Transverse colon (tissue), 4 donors: Measurements from ENCODE around the gene SLC24A3. TPM values are rescaled to one million over a fixed set of nuclear protein-coding genes. Genes with fewer than 3 reads are reported as not detected.

ENCODE experiments used
- DNase-seq: peaks from one replicate; pipeline ENCODE4 v3.0.0-alpha.2; 2019
- H3K27ac ChIP-seq, 4 donors: fragments of 200-600 bp; sonication (generic); 2 replicates each; pipeline ENCODE4 v1.5.1; 2016 to 2018; ENCODE audit warnings: inconsistent platforms in 4 of 4
- H3K27me3 ChIP-seq: fragments of 200-600 bp; sonication (generic); 2 replicates; pipeline ENCODE4 v1.5.1; 2017; ENCODE audit warnings: inconsistent platforms
- H3K36me3 ChIP-seq, 4 donors: fragments of 200-600 bp; sonication (generic); 2 replicates each; pipeline ENCODE4 v1.5.1; 2017 to 2019; ENCODE audit warnings: inconsistent platforms in 4 of 4
- H3K4me1 ChIP-seq, 4 donors: fragments of 200-600 bp; sonication (generic); 2 replicates each; pipeline ENCODE4 v1.5.1; 2017 to 2020; ENCODE audit warnings: inconsistent platforms in 4 of 4
- H3K4me3 ChIP-seq, 4 donors: fragments of 200-600 bp; sonication (generic); 1 replicate in 1 of 4; 2 replicates in 3 of 4; pipeline versions ENCODE4 v1.5.1 to v1.6.1; 2017 to 2019; ENCODE audit warnings: inconsistent platforms in 4 of 4
- H3K9me3 ChIP-seq, 2 donors: fragments of 200-600 bp; sonication (generic); 2 replicates each; pipeline ENCODE4 v1.5.1; 2017 to 2019; ENCODE audit warnings: inconsistent platforms in 2 of 2
- EP300 ChIP-seq: sonication (generic); formaldehyde crosslinking; IDR thresholded peaks from one replicate; pipeline ENCODE4 v1.6.1; 2017; ENCODE audit warnings: antibody characterized with exemption, low read depth
- POLR2A ChIP-seq: fragments of 450-650 bp; IDR thresholded peaks from one replicate; pipeline ENCODE4 v1.6.1; 2016; ENCODE audit warnings: antibody characterized with exemption, mild to moderate bottlenecking, moderate library complexity
- POLR2AphosphoS5 ChIP-seq, 3 donors: sonication (generic); formaldehyde crosslinking; IDR thresholded peaks; one replicate each; pipeline ENCODE4 v1.6.1; 2016; ENCODE audit warnings: antibody characterized with exemption in 3 of 3
- WGBS, 2 donors: methylation state at CpG; one replicate each; pipeline ENCODE4 v1.1.5; 2018; ENCODE audit warnings: low coverage in 1 of 2; 5-methylcytosine and 5-hydroxymethylcytosine counted together
- in situ Hi-C, 4 donors: fragments of 200-750 bp; cut with MboI; loops; one replicate each; pipeline versions ENCODE4 v1.15.0 to v1.15.1; 2017; ENCODE audit warnings: low sequenced_read_pairs in 3 of 4, low pct_ligation_motif_present in 1 of 4, low pct_unique_long_range_greater_than_20kb in 1 of 4
- intact Hi-C: fragments of 100-400 bp; cut with DNase I; formaldehyde crosslinking; loops from one replicate; pipeline ENCODE4 v1.15.1; 2023; ENCODE audit warnings: low total_unique reads
- total RNA-seq, 4 donors: library from RNA; depleted of rRNA; stranded (reverse); fragments of >200 nt; gene quantifications; one replicate each; pipeline ENCODE4 v1.1.0, GENCODE V29; 2016
- TF ChIP-seq, protein P1 (sequence below), 5 experiments: fragments of 200-600 bp in 3 of 5; fragments of 450-650 bp in 2 of 5; sonication (generic) in 3 of 5; IDR thresholded peaks; 1 replicate in 2 of 5; 2 replicates in 3 of 5; pipeline ENCODE4 v1.5.1; 2016 to 2017; ENCODE audit warnings: antibody characterized with exemption in 5 of 5, inconsistent platforms in 3 of 5, mild to moderate bottlenecking in 2 of 5, moderate library complexity in 1 of 5

Gene SLC24A3
- total RNA-seq, 4 donors from 2014 or later: 4.4 to 6.7 (median 4.6) TPM

DNA sequence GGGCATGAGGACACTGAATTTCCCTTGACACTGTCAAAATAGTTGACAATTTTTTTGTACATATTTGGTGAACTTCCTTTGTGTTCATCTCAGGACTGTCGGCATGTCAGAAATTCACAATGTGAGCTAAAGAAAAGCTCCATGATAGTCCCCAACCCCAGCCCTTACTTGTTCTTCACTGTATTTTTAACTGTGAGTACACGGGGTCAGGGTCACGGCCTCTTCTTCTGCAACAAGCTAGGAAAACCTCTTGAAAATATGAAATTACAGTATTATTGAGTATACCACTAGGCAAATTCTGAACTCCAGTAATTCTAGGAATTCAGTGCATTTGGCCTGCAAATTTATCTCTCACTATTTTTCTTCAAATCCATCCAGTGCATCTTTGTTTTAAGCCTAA, 199.4 kb downstream of the SLC24A3 start:
- WGBS, 2 donors: 84 to 94% methylated on average over 3 of the region's 3 CpGs
- no peaks in the 10 kb centered on the region for H3K9me3 ChIP-seq
- H3K27me3 ChIP-seq: no peaks in the 10 kb centered on the region
- intact Hi-C loops: loop anchor here (10.0 kb wide), 1 partner anchor 47 kb away; no protein-coding TSS in a partner anchor
- no peak overlapping the region for H3K27ac ChIP-seq
- TF ChIP-seq EP300: no peak
- TF ChIP-seq, protein P1, sequence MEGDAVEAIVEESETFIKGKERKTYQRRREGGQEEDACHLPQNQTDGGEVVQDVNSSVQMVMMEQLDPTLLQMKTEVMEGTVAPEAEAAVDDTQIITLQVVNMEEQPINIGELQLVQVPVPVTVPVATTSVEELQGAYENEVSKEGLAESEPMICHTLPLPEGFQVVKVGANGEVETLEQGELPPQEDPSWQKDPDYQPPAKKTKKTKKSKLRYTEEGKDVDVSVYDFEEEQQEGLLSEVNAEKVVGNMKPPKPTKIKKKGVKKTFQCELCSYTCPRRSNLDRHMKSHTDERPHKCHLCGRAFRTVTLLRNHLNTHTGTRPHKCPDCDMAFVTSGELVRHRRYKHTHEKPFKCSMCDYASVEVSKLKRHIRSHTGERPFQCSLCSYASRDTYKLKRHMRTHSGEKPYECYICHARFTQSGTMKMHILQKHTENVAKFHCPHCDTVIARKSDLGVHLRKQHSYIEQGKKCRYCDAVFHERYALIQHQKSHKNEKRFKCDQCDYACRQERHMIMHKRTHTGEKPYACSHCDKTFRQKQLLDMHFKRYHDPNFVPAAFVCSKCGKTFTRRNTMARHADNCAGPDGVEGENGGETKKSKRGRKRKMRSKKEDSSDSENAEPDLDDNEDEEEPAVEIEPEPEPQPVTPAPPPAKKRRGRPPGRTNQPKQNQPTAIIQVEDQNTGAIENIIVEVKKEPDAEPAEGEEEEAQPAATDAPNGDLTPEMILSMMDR (IDR thresholded peaks at IDR 0.05): no peak
- TF ChIP-seq POLR2A: no peak
- no peak for TF ChIP-seq POLR2AphosphoS5 (IDR thresholded peaks at IDR 0.05)
- no peaks in the 10 kb centered on the region for H3K36me3 ChIP-seq
- no peak overlapping the region for H3K4me3 ChIP-seq
- no peak for DNase-seq
- H3K4me1 ChIP-seq: no peaks in the 10 kb centered on the region
- in situ Hi-C loops: no loop called here

DNA sequence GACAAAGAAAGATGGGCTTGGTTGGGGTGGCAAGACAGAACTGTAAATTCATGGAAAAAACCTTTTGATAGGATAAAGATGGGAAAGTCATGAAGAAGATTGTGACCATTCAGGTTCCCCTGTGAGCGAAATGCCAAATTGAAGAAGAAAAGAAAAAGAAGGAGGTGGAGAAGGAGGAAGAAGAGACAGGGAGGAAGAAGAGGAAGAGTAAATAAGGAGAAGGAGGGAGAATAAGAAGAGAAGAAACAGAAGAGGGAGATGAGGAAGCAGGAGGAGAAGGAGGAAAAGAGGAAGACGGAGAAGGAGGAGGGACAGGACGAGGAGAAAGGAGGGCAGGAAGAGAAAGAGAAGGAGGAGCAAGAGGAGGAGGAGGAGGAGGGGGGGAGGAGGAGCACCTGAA, 199.8 kb downstream of the SLC24A3 start:
- 75 to 81% methylated on average over 3 of the region's 3 CpGs for WGBS, 2 donors
- intact Hi-C loops: loop anchor here (10.0 kb wide), 1 partner anchor 47 kb away; no protein-coding TSS in a partner anchor
- TF ChIP-seq, protein P1 (IDR thresholded peaks at IDR 0.05): no peak
- no peak for TF ChIP-seq POLR2AphosphoS5 (IDR thresholded peaks at IDR 0.05)
- TF ChIP-seq POLR2A: no peak
- no peak for TF ChIP-seq EP300
- in situ Hi-C loops: no loop called here
- no peaks in the 10 kb centered on the region for H3K27me3 ChIP-seq
- no peaks in the 10 kb centered on the region for H3K4me1 ChIP-seq
- no peak overlapping the region for H3K27ac ChIP-seq
- no peaks in the 10 kb centered on the region for H3K9me3 ChIP-seq
- DNase-seq: no peak
- no peak overlapping the region for H3K4me3 ChIP-seq
- no peaks in the 10 kb centered on the region for H3K36me3 ChIP-seq

DNA sequence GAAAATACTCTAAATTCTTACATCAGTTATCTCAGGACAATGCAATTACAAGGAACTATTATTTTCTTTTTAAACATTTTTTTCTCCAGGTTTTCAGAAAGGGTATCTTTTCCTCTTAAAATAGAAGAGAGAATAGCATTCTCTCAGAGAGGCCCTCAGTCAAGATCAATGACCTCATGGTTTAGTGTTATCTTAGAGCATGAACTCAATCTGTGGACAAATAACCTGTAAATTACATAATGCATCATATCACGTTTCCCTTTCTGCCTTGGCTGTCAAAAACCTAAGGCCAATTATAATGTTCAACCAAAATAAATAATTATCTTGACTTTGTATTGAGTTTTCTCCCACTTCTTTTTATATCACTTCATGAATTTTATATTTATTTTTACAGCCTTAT, 202.2 kb downstream of the SLC24A3 start:
- no peaks in the 10 kb centered on the region for H3K4me1 ChIP-seq
- WGBS, 2 donors: 66 to 83% methylated on average over 1 of the region's 1 CpG
- H3K27me3 ChIP-seq: no peaks in the 10 kb centered on the region
- TF ChIP-seq POLR2A: no peak
- TF ChIP-seq EP300: no peak
- TF ChIP-seq, protein P1 (IDR thresholded peaks at IDR 0.05): no peak
- TF ChIP-seq POLR2AphosphoS5 (IDR thresholded peaks at IDR 0.05): no peak
- no peak for DNase-seq
- intact Hi-C loops: loop anchor here (10.0 kb wide), 1 partner anchor 50 kb away; no protein-coding TSS in a partner anchor
- H3K4me3 ChIP-seq: no peak overlapping the region
- no peak overlapping the region for H3K27ac ChIP-seq
- H3K36me3 ChIP-seq: no peaks in the 10 kb centered on the region
- in situ Hi-C loops: no loop called here
- no peaks in the 10 kb centered on the region for H3K9me3 ChIP-seq

DNA sequence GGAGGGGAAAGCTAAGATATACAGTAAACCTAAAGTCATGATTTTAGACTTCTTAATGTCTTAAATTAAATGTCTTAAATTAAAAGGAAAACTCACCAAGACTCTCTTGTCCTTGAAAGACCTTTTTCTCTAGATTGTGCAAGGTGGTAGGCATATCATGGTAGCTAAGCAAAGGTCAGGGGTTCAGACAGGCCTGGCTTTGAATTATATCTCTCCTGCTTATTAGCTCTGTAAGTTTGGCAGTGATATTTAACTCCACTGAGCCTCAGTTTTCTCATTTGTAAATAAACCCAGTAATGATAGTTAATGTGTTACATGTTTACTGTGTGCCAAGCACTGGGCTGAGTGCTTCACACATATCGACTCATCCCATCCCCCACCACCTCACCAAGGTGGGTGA, 203.3 kb downstream of the SLC24A3 start:
- H3K27ac ChIP-seq: no peak overlapping the region
- no peak for DNase-seq
- 92% methylated on average over 1 of the region's 1 CpG; no CpG with 5 or more reads in 1 of the 2 donors for WGBS, 2 donors
- intact Hi-C loops (loop anchor here (10.0 kb wide), 1 partner anchor 51 kb away; no protein-coding TSS in a partner anchor), in situ Hi-C loops (no loop called here)
- no peaks in the 10 kb centered on the region for H3K9me3 ChIP-seq
- TF ChIP-seq POLR2A: no peak
- no peak for TF ChIP-seq EP300
- TF ChIP-seq, protein P1 (IDR thresholded peaks at IDR 0.05): no peak
- no peak for TF ChIP-seq POLR2AphosphoS5 (IDR thresholded peaks at IDR 0.05)
- no peak overlapping the region for H3K4me3 ChIP-seq
- no peaks in the 10 kb centered on the region for H3K27me3 ChIP-seq
- no peaks in the 10 kb centered on the region for H3K36me3 ChIP-seq
- H3K4me1 ChIP-seq: no peaks in the 10 kb centered on the region
